ENCODE measurements around the gene PHF10. TPM values are rescaled to one million over a fixed set of nuclear protein-coding genes. Genes with fewer than 3 reads are reported as not detected.

The PHF10 gene
- total RNA-seq, 1 experiment from 2014 or later, result 47.8 TPM

DNA sequence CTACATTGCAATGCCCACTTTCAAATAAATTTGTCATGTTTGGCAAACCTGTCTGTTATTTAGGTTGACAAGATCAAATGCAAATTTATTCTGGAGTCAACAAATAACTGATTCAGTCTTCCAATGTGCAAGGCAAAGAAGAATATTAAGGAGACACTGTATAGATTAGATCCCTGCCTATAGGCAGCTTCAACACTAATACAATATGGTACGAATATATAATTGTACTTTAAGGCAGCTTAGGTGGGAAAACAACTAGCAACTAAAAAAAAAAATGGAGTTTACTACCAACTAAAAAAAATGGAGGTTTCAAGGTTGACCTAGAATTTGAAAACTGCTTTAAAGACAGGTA lies 1.7 kb upstream of the PHF10 start:
- Mint-ChIP-seq H3K27me3 (ENCODE audit: unreplicated experiment) (no peaks in the 10 kb centered on the region), H3K4me1 (ENCODE audit: low read depth, unreplicated experiment) (peaks cover 20% of the 10 kb centered on the region), H3K9me3 (ENCODE audit: low read depth, unreplicated experiment) (no peaks in the 10 kb centered on the region), H3K36me3 (ENCODE audit: insufficient read depth, unreplicated experiment) (peaks cover 31% of the 10 kb centered on the region), H3K27ac (ENCODE audit: unreplicated experiment) (peak overlapping the region; percentile 65), H3K4me3 (ENCODE audit: low read depth, unreplicated experiment) (peak overlapping the region; percentile 71)
- intact Hi-C loops (cut with micrococcal nuclease; ENCODE audit: unreplicated experiment), result no loop called here
- no peak for DNase-seq
- CTCF ChIA-PET, result interaction anchor here (0.8 to 0.9 kb wide), 2 partner anchors 11 to 26 kb away, joined by 4 read pairs; partner anchors contain the start of genes DYNLT2 and ERMARD
- BruUV-seq (replicated peaks), result no TSS peak
- TF ChIP-seq, protein P1, sequence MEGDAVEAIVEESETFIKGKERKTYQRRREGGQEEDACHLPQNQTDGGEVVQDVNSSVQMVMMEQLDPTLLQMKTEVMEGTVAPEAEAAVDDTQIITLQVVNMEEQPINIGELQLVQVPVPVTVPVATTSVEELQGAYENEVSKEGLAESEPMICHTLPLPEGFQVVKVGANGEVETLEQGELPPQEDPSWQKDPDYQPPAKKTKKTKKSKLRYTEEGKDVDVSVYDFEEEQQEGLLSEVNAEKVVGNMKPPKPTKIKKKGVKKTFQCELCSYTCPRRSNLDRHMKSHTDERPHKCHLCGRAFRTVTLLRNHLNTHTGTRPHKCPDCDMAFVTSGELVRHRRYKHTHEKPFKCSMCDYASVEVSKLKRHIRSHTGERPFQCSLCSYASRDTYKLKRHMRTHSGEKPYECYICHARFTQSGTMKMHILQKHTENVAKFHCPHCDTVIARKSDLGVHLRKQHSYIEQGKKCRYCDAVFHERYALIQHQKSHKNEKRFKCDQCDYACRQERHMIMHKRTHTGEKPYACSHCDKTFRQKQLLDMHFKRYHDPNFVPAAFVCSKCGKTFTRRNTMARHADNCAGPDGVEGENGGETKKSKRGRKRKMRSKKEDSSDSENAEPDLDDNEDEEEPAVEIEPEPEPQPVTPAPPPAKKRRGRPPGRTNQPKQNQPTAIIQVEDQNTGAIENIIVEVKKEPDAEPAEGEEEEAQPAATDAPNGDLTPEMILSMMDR (IDR thresholded peaks at IDR 0.05; ENCODE audit: unreplicated experiment), result no peak

GRCh38 chr6:169725125-169726048 lies 1.1 kb upstream of the PHF10 start:
- TF ChIP-seq, protein P1 (IDR thresholded peaks at IDR 0.05; ENCODE audit: unreplicated experiment), result no peak
- Mint-ChIP-seq H3K27me3 (ENCODE audit: unreplicated experiment) (no peaks in the 10 kb centered on the region), H3K36me3 (ENCODE audit: insufficient read depth, unreplicated experiment) (peaks cover 34% of the 10 kb centered on the region), H3K27ac (ENCODE audit: unreplicated experiment) (peak overlapping the region; percentile 65), H3K9me3 (ENCODE audit: low read depth, unreplicated experiment) (no peaks in the 10 kb centered on the region), H3K4me3 (ENCODE audit: low read depth, unreplicated experiment) (peak overlapping the region; percentile 71), H3K4me1 (ENCODE audit: low read depth, unreplicated experiment) (peaks cover 25% of the 10 kb centered on the region)
- TSS peak; percentile 60 for BruUV-seq (replicated peaks)
- CTCF ChIA-PET, result interaction anchor here (0.7 to 0.9 kb wide), 3 partner anchors 12 to 63 kb away, joined by 4 read pairs; partner anchors contain the start of genes DYNLT2 and ERMARD
- intact Hi-C loops (cut with micrococcal nuclease; ENCODE audit: unreplicated experiment), result no loop called here
- peak; percentile 55 for DNase-seq

GRCh38 chr6:169723991-169724493 lies 258 bp downstream of the PHF10 start:
- no TSS peak for BruUV-seq (replicated peaks)
- CTCF ChIA-PET, result interaction anchor here (1.0 kb wide), 1 partner anchor 23 kb away, joined by 3 read pairs; the partner anchor contains the start of genes C6orf120 and WDR27
- Mint-ChIP-seq H3K36me3 (ENCODE audit: insufficient read depth, unreplicated experiment) (peaks cover 36% of the 10 kb centered on the region), H3K27ac (ENCODE audit: unreplicated experiment) (no peak overlapping the region), H3K4me3 (ENCODE audit: low read depth, unreplicated experiment) (peak overlapping the region; percentile 71), H3K4me1 (ENCODE audit: low read depth, unreplicated experiment) (peaks cover 34% of the 10 kb centered on the region), H3K27me3 (ENCODE audit: unreplicated experiment) (no peaks in the 10 kb centered on the region), H3K9me3 (ENCODE audit: low read depth, unreplicated experiment) (no peaks in the 10 kb centered on the region)
- DNase-seq, result peak; percentile 40
- TF ChIP-seq, protein P1 (IDR thresholded peaks at IDR 0.05; ENCODE audit: unreplicated experiment), result no peak
- intact Hi-C loops (cut with micrococcal nuclease; ENCODE audit: unreplicated experiment), result no loop called here

GRCh38 chr6:169723200-169723909 lies 945 bp downstream of the PHF10 start:
- peak; percentile 63 for DNase-seq
- TF ChIP-seq, protein P1 (IDR thresholded peaks at IDR 0.05; ENCODE audit: unreplicated experiment), result no peak
- Mint-ChIP-seq H3K27ac (ENCODE audit: unreplicated experiment) (peak overlapping the region; percentile 95), H3K4me3 (ENCODE audit: low read depth, unreplicated experiment) (peak overlapping the region; percentile 98), H3K27me3 (ENCODE audit: unreplicated experiment) (no peaks in the 10 kb centered on the region), H3K36me3 (ENCODE audit: insufficient read depth, unreplicated experiment) (peaks cover 36% of the 10 kb centered on the region), H3K4me1 (ENCODE audit: low read depth, unreplicated experiment) (peaks cover 37% of the 10 kb centered on the region), H3K9me3 (ENCODE audit: low read depth, unreplicated experiment) (no peaks in the 10 kb centered on the region)
- intact Hi-C loops (cut with micrococcal nuclease; ENCODE audit: unreplicated experiment), result no loop called here
- CTCF ChIA-PET, result interaction anchor here (1.0 kb wide), 1 partner anchor 22 kb away, joined by 3 read pairs; the partner anchor contains the start of genes C6orf120 and WDR27
- BruUV-seq (replicated peaks), result no TSS peak
